ENCODE results near the gene SHPK. TPM values are rescaled to one million over a fixed set of nuclear protein-coding genes. Genes with fewer than 3 reads are reported as not detected.

Gene SHPK
- total RNA-seq, 1 experiment from 2014 or later = 21.4 TPM

DNA sequence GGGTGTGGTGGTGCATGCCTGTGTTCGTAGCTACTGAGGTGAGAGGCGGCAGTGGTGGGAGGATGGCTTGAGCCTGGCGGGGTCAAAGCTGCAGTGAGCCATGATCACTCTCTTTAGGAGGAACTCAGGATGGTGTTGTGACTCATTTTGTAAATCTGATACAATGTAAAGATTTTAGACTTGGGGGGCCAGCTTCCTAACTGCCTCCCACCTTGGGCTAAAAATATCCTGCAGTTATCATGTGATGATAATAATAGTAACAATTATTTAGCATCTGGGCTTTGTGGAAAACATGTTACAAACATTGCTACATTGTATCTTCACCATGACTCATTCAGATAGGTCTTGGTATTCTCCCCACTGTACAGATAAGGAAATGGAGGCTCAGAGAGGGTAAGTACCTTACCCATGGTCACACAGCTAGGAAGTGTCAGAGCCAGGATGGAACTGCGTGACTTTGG, 7.9 kb upstream of the SHPK start:
- ChIA-PET POLR2A (ENCODE audit: unreplicated experiment) (interaction anchor here (0.5 to 0.6 kb wide), 2 partner anchors 104 to 1228 kb away, joined by 4 to 6 read pairs; no protein-coding TSS in a partner anchor), CTCF (no interaction called here)
- Histone ChIP-seq H3K36me3 (ENCODE audit: low read depth) (no peaks in the 10 kb centered on the region), H3K4me2 (no peak overlapping the region), H3K4me3 (no peak overlapping the region), H3F3A (ENCODE audit: insufficient read depth, low read depth) (0 out of 2 replicates have a peak, but pooled peaks cover 11% of the 10 kb centered on the region), H3K27ac (no peak overlapping the region), H2AFZ (no peak overlapping the region), H3K9me2 (ENCODE audit: insufficient read depth) (no peaks in the 10 kb centered on the region), H3K27me3 (ENCODE audit: insufficient read depth, low read depth) (no peaks in the 10 kb centered on the region), H3K79me2 (ENCODE audit: low read depth) (no peaks in the 10 kb centered on the region), H3K4me1 (replicated peaks; ENCODE audit: insufficient read depth) (no peaks in the 10 kb centered on the region), H3K9me3 (ENCODE audit: insufficient read depth, low read depth) (no peaks in the 10 kb centered on the region), H4K20me1 (ENCODE audit: insufficient read depth) (peaks cover 4% of the 10 kb centered on the region; the same call in 1 of the 2 replicates)
- intact Hi-C loops (cut with micrococcal nuclease; ENCODE audit: unreplicated experiment) = no loop called here
- DNase-seq = no peak
- no peak for TF ChIP-seq EZH2 (IDR thresholded peaks at IDR 0.05; ENCODE audit: low read depth)
- TF ChIP-seq, protein P1, sequence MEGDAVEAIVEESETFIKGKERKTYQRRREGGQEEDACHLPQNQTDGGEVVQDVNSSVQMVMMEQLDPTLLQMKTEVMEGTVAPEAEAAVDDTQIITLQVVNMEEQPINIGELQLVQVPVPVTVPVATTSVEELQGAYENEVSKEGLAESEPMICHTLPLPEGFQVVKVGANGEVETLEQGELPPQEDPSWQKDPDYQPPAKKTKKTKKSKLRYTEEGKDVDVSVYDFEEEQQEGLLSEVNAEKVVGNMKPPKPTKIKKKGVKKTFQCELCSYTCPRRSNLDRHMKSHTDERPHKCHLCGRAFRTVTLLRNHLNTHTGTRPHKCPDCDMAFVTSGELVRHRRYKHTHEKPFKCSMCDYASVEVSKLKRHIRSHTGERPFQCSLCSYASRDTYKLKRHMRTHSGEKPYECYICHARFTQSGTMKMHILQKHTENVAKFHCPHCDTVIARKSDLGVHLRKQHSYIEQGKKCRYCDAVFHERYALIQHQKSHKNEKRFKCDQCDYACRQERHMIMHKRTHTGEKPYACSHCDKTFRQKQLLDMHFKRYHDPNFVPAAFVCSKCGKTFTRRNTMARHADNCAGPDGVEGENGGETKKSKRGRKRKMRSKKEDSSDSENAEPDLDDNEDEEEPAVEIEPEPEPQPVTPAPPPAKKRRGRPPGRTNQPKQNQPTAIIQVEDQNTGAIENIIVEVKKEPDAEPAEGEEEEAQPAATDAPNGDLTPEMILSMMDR (conservative IDR thresholded peaks at IDR 0.05) = no peak
- BruUV-seq (replicated peaks) = no TSS peak

DNA sequence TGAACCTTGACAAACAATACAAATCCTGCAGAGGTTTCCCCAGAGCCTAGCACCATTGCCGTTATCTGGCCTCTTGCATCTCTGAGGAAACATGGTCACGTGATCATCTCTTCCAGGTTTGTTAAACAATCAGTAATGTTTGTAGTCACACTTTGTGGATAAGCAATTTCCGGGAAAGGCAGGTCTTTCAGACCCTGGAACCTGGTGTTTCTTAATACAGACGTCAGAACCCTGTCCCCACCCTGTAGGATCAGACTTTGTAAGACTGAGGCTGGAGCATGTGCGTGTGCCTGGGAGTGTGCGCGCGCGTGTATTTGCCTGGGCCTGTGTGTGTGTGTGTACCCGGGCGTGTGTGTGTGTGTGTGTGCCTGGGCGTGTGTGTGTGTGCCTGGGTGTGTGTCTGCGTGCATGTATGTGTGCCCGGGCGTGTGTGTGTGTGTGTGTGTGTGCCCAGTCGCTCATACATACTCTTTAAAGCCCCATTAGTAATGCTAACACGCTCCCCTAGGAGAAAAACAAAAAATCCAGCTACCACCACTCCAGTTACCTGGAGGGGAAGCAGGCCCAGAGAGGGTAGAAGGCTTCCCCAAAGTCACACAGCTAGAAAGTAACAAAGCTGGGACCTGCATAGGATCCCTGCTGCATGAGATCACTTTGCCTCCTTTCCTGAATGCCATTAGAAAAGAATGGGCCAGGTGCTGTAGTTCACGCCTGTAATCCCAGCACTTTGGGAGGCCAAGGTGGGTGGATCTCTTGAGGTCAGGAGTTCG, 5.9 kb upstream of the SHPK start:
- Histone ChIP-seq H3K4me2 (no peak overlapping the region), H4K20me1 (ENCODE audit: insufficient read depth) (peaks cover 4% of the 10 kb centered on the region; the same call in 1 of the 2 replicates), H3K27me3 (ENCODE audit: insufficient read depth, low read depth) (no peaks in the 10 kb centered on the region), H3K4me1 (replicated peaks; ENCODE audit: insufficient read depth) (0 out of 2 replicates have a peak, but pooled peaks cover 6% of the 10 kb centered on the region), H3K9me2 (ENCODE audit: insufficient read depth) (no peaks in the 10 kb centered on the region), H3F3A (ENCODE audit: insufficient read depth, low read depth) (0 out of 2 replicates have a peak, but pooled peaks cover 11% of the 10 kb centered on the region), H2AFZ (no peak overlapping the region), H3K27ac (no peak overlapping the region), H3K79me2 (ENCODE audit: low read depth) (peaks cover 5% of the 10 kb centered on the region; the same call in 1 of the 2 replicates), H3K4me3 (no peak overlapping the region), H3K9me3 (ENCODE audit: insufficient read depth, low read depth) (no peaks in the 10 kb centered on the region), H3K36me3 (ENCODE audit: low read depth) (no peaks in the 10 kb centered on the region)
- no TSS peak for BruUV-seq (replicated peaks)
- intact Hi-C loops (cut with micrococcal nuclease; ENCODE audit: unreplicated experiment) = no loop called here
- DNase-seq = no peak
- TF ChIP-seq, protein P1 (conservative IDR thresholded peaks at IDR 0.05) = no peak
- no peak for TF ChIP-seq EZH2 (IDR thresholded peaks at IDR 0.05; ENCODE audit: low read depth)
- ChIA-PET POLR2A (ENCODE audit: unreplicated experiment) (no interaction called here), CTCF (no interaction called here)

DNA sequence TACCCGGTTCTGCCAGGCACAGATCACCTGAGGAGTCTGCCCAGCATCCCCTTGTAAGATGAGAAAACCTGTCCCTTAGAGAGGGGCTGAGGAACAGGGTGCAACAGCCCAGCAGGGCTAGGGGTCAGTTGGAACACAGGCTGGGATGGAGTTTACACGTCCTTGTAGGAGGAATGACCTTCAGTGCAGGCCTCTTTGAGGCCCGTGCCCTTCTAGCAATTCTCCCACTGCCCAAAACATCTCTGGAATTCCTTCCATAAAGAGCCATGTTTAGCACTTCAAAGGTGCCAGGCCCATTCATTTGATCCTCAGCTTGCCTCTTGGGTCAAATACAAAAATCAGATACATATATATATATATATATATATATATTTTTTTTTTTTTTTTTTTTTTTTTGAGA, 5.0 kb upstream of the SHPK start:
- BruUV-seq (replicated peaks) = no TSS peak
- Histone ChIP-seq H3K4me3 (no peak overlapping the region), H3K4me2 (no peak overlapping the region), H3K4me1 (replicated peaks; ENCODE audit: insufficient read depth) (0 out of 2 replicates have a peak, but pooled peaks cover 6% of the 10 kb centered on the region), H3K9me2 (ENCODE audit: insufficient read depth) (no peaks in the 10 kb centered on the region), H3K36me3 (ENCODE audit: low read depth) (no peaks in the 10 kb centered on the region), H3K79me2 (ENCODE audit: low read depth) (peaks cover 5% of the 10 kb centered on the region; the same call in 1 of the 2 replicates), H3K9me3 (ENCODE audit: insufficient read depth, low read depth) (no peaks in the 10 kb centered on the region), H3K27ac (no peak overlapping the region), H3K27me3 (ENCODE audit: insufficient read depth, low read depth) (no peaks in the 10 kb centered on the region), H4K20me1 (ENCODE audit: insufficient read depth) (peaks cover 2% of the 10 kb centered on the region; the same call in 1 of the 2 replicates), H2AFZ (no peak overlapping the region), H3F3A (ENCODE audit: insufficient read depth, low read depth) (0 out of 2 replicates have a peak, but pooled peaks cover 11% of the 10 kb centered on the region)
- DNase-seq = no peak
- CTCF ChIA-PET = no interaction called here
- no peak for TF ChIP-seq EZH2 (IDR thresholded peaks at IDR 0.05; ENCODE audit: low read depth)
- TF ChIP-seq, protein P1 (conservative IDR thresholded peaks at IDR 0.05) = no peak
- POLR2A ChIA-PET (ENCODE audit: unreplicated experiment) = no interaction called here
- intact Hi-C loops (cut with micrococcal nuclease; ENCODE audit: unreplicated experiment) = no loop called here

All from PC-9 (cell line).